ENCODE data around the gene MDFIC. TPM values are rescaled to one million over a fixed set of nuclear protein-coding genes. Genes with fewer than 3 reads are reported as not detected.

MDFIC gene
- total and polyA plus RNA-seq, 2 experiments from 2014 or later: 3.0 to 5.2 TPM

DNA sequence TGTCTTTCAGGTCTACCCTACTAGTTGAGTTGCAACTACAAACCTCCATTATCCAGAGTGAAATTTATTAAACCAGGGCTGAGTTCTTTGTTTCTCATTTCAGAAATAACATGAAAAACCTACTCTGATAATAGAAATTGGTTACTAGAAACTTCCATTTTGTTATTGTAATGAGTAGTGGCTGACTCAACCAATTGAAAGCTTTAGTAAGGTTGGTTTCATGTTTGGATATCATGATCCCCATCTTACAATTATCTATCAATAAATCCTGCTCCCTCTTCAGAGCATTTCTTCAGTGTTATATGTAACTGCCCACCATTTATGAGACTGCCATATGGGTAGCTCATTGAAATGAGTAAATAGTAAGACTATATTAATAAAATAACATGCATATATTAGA is 16.9 kb downstream of the MDFIC start:
- ATAC-seq (no peak), DNase-seq (ENCODE audit: low spot score) (no peak)
- Mint-ChIP-seq H3K36me3 (ENCODE audit: low read depth) (no peaks in the 10 kb centered on the region), H3K4me3 (no peak overlapping the region), H3K9me3 (no peaks in the 10 kb centered on the region), H3K27ac (no peak overlapping the region), H3K27me3 (ENCODE audit: insufficient read depth, low read depth, poor library complexity) (no peaks in the 10 kb centered on the region), H3K4me1 (peaks cover 10% of the 10 kb centered on the region; the same call in 2 of the 3 replicates)
- Histone ChIP-seq H3F3A (replicated peaks; ENCODE audit: low read depth) (no peaks in the 10 kb centered on the region), H3K4me1 (ENCODE audit: insufficient read depth) (no peaks in the 10 kb centered on the region), H3K9me2 (ENCODE audit: insufficient read depth) (no peaks in the 10 kb centered on the region; the same call in 1 of the 2 replicates), H3K4me3 (no peak overlapping the region), H3K27me3 (ENCODE audit: insufficient read depth) (no peaks in the 10 kb centered on the region), H2AFZ (no peak overlapping the region), H4K20me1 (replicated peaks; ENCODE audit: insufficient read depth) (no peaks in the 10 kb centered on the region), H3K36me3 (ENCODE audit: insufficient read depth) (no peaks in the 10 kb centered on the region), H3K79me2 (replicated peaks; ENCODE audit: insufficient read depth) (no peaks in the 10 kb centered on the region), H3K27ac (ENCODE audit: low read depth) (no peak overlapping the region), H3K4me2 (no peak overlapping the region)
- TF ChIP-seq, protein P1, sequence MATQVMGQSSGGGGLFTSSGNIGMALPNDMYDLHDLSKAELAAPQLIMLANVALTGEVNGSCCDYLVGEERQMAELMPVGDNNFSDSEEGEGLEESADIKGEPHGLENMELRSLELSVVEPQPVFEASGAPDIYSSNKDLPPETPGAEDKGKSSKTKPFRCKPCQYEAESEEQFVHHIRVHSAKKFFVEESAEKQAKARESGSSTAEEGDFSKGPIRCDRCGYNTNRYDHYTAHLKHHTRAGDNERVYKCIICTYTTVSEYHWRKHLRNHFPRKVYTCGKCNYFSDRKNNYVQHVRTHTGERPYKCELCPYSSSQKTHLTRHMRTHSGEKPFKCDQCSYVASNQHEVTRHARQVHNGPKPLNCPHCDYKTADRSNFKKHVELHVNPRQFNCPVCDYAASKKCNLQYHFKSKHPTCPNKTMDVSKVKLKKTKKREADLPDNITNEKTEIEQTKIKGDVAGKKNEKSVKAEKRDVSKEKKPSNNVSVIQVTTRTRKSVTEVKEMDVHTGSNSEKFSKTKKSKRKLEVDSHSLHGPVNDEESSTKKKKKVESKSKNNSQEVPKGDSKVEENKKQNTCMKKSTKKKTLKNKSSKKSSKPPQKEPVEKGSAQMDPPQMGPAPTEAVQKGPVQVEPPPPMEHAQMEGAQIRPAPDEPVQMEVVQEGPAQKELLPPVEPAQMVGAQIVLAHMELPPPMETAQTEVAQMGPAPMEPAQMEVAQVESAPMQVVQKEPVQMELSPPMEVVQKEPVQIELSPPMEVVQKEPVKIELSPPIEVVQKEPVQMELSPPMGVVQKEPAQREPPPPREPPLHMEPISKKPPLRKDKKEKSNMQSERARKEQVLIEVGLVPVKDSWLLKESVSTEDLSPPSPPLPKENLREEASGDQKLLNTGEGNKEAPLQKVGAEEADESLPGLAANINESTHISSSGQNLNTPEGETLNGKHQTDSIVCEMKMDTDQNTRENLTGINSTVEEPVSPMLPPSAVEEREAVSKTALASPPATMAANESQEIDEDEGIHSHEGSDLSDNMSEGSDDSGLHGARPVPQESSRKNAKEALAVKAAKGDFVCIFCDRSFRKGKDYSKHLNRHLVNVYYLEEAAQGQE (IDR thresholded peaks at IDR 0.05; ENCODE audit: unreplicated experiment): no peak
- TF ChIP-seq EZH2 (IDR thresholded peaks at IDR 0.05; ENCODE audit: low read depth, unreplicated experiment) (no peak), STAT1 (IDR thresholded peaks at IDR 0.05; ENCODE audit: unreplicated experiment) (no peak), POLR2AphosphoS5 (IDR thresholded peaks at IDR 0.05; ENCODE audit: low read depth) (no peak), JUNB (IDR thresholded peaks at IDR 0.05; ENCODE audit: unreplicated experiment) (no peak), ZNF331 (CRISPR knock-in tag; IDR thresholded peaks at IDR 0.05; ENCODE audit: low read depth) (no peak), NANOG (IDR thresholded peaks at IDR 0.05; ENCODE audit: borderline replicate concordance) (no peak), ZNF114 (CRISPR knock-in tag; IDR thresholded peaks at IDR 0.05) (no peak), CREB1 (CRISPR knock-in tag; IDR thresholded peaks at IDR 0.05; ENCODE audit: low read depth) (no peak), EZH2phosphoT487 (IDR thresholded peaks at IDR 0.05; ENCODE audit: unreplicated experiment) (no peak)
- TF ChIP-seq, protein P2, sequence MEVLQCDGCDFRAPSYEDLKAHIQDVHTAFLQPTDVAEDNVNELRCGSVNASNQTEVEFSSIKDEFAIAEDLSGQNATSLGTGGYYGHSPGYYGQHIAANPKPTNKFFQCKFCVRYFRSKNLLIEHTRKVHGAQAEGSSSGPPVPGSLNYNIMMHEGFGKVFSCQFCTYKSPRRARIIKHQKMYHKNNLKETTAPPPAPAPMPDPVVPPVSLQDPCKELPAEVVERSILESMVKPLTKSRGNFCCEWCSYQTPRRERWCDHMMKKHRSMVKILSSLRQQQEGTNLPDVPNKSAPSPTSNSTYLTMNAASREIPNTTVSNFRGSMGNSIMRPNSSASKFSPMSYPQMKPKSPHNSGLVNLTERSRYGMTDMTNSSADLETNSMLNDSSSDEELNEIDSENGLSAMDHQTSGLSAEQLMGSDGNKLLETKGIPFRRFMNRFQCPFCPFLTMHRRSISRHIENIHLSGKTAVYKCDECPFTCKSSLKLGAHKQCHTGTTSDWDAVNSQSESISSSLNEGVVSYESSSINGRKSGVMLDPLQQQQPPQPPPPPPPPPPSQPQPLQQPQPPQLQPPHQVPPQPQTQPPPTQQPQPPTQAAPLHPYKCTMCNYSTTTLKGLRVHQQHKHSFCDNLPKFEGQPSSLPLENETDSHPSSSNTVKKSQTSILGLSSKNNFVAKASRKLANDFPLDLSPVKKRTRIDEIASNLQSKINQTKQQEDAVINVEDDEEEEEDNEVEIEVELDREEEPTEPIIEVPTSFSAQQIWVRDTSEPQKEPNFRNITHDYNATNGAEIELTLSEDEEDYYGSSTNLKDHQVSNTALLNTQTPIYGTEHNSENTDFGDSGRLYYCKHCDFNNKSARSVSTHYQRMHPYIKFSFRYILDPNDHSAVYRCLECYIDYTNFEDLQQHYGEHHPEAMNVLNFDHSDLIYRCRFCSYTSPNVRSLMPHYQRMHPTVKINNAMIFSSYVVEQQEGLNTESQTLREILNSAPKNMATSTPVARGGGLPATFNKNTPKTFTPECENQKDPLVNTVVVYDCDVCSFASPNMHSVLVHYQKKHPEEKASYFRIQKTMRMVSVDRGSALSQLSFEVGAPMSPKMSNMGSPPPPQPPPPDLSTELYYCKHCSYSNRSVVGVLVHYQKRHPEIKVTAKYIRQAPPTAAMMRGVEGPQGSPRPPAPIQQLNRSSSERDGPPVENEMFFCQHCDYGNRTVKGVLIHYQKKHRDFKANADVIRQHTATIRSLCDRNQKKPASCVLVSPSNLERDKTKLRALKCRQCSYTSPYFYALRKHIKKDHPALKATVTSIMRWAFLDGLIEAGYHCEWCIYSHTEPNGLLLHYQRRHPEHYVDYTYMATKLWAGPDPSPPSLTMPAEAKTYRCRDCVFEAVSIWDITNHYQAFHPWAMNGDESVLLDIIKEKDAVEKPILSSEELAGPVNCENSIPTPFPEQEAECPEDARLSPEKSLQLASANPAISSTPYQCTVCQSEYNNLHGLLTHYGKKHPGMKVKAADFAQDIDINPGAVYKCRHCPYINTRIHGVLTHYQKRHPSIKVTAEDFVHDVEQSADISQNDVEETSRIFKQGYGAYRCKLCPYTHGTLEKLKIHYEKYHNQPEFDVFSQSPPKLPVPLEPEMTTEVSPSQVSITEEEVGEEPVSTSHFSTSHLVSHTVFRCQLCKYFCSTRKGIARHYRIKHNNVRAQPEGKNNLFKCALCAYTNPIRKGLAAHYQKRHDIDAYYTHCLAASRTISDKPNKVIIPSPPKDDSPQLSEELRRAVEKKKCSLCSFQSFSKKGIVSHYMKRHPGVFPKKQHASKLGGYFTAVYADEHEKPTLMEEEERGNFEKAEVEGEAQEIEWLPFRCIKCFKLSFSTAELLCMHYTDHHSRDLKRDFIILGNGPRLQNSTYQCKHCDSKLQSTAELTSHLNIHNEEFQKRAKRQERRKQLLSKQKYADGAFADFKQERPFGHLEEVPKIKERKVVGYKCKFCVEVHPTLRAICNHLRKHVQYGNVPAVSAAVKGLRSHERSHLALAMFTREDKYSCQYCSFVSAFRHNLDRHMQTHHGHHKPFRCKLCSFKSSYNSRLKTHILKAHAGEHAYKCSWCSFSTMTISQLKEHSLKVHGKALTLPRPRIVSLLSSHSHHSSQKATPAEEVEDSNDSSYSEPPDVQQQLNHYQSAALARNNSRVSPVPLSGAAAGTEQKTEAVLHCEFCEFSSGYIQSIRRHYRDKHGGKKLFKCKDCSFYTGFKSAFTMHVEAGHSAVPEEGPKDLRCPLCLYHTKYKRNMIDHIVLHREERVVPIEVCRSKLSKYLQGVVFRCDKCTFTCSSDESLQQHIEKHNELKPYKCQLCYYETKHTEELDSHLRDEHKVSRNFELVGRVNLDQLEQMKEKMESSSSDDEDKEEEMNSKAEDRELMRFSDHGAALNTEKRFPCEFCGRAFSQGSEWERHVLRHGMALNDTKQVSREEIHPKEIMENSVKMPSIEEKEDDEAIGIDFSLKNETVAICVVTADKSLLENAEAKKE (CRISPR knock-in tag; IDR thresholded peaks at IDR 0.05): no peak
- TF ChIP-seq, protein P3, sequence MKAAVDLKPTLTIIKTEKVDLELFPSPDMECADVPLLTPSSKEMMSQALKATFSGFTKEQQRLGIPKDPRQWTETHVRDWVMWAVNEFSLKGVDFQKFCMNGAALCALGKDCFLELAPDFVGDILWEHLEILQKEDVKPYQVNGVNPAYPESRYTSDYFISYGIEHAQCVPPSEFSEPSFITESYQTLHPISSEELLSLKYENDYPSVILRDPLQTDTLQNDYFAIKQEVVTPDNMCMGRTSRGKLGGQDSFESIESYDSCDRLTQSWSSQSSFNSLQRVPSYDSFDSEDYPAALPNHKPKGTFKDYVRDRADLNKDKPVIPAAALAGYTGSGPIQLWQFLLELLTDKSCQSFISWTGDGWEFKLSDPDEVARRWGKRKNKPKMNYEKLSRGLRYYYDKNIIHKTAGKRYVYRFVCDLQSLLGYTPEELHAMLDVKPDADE (IDR thresholded peaks at IDR 0.05): no peak
- TF ChIP-seq, protein P4, sequence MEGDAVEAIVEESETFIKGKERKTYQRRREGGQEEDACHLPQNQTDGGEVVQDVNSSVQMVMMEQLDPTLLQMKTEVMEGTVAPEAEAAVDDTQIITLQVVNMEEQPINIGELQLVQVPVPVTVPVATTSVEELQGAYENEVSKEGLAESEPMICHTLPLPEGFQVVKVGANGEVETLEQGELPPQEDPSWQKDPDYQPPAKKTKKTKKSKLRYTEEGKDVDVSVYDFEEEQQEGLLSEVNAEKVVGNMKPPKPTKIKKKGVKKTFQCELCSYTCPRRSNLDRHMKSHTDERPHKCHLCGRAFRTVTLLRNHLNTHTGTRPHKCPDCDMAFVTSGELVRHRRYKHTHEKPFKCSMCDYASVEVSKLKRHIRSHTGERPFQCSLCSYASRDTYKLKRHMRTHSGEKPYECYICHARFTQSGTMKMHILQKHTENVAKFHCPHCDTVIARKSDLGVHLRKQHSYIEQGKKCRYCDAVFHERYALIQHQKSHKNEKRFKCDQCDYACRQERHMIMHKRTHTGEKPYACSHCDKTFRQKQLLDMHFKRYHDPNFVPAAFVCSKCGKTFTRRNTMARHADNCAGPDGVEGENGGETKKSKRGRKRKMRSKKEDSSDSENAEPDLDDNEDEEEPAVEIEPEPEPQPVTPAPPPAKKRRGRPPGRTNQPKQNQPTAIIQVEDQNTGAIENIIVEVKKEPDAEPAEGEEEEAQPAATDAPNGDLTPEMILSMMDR (conservative IDR thresholded peaks at IDR 0.05; ENCODE audit: low read depth in 2 of 2): no peak
